ENCODE results near the gene AMTN.

GRCh38 chr4:70511365-70511764 lies 7.0 kb upstream of the AMTN start:
- no peak for TF ChIP-seq POLR2A (IDR thresholded peaks at IDR 0.05)
- TF ChIP-seq CTCF (IDR thresholded peaks at IDR 0.05) = no peak

All from transverse colon (tissue), 3 donors.